GM06990 (cell line): ENCODE results near the gene MYO19.
"Not testable (repeated sequence)": the region's sequence is repeated elsewhere in the genome, so short reads cannot be mapped to it uniquely, and the experiment has no call there.

ENCODE experiments used
- DNase-seq: peaks from one replicate; pipeline ENCODE4 v3.0.0-alpha.2; 2011; ENCODE audit not compliant: insufficient read length; ENCODE audit errors: extremely low read depth
- H3K27me3 ChIP-seq: replicated peaks from 2 replicates; pipeline ENCODE4 v1.6.0; 2011; ENCODE audit warnings: low read length; ENCODE audit not compliant: control insufficient read depth, insufficient read depth
- H3K36me3 ChIP-seq: 2 replicates; pipeline ENCODE4 v1.5.1; 2011; ENCODE audit warnings: low read length; ENCODE audit not compliant: control insufficient read depth, insufficient read depth
- H3K4me3 ChIP-seq: replicated peaks from 2 replicates; pipeline ENCODE4 v1.5.1; 2011; ENCODE audit warnings: low read depth, mild to moderate bottlenecking, control low read depth, low read length
- TF ChIP-seq, protein P1 (sequence below): IDR thresholded peaks from 2 replicates; pipeline ENCODE4 v1.5.1; 2011; ENCODE audit warnings: low read length, control low read depth, mild to moderate bottlenecking, inconsistent platforms; ENCODE audit not compliant: insufficient read depth, poor library complexity, severe bottlenecking

Gene MYO19

DNA sequence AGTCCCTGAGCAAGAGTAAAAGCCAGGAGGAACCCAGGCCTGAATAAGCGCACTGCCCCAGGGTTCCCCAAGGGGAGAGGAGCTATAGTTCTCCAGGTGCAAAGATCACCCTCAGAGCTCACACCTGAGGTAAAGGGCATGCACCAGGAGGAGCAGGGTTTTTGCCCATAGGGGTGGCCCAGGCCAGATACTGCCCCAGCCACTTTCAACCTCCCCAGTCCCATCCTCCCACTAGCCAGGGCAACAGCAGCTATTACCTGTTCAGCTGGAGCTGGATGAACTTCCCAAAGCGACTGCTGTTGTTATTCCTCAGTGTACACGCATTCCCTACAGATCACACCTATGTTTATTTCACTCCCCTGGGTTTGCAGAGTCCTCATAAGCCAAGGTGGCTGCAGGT, 19.8 kb downstream of the MYO19 start:
- TF ChIP-seq, protein P1, sequence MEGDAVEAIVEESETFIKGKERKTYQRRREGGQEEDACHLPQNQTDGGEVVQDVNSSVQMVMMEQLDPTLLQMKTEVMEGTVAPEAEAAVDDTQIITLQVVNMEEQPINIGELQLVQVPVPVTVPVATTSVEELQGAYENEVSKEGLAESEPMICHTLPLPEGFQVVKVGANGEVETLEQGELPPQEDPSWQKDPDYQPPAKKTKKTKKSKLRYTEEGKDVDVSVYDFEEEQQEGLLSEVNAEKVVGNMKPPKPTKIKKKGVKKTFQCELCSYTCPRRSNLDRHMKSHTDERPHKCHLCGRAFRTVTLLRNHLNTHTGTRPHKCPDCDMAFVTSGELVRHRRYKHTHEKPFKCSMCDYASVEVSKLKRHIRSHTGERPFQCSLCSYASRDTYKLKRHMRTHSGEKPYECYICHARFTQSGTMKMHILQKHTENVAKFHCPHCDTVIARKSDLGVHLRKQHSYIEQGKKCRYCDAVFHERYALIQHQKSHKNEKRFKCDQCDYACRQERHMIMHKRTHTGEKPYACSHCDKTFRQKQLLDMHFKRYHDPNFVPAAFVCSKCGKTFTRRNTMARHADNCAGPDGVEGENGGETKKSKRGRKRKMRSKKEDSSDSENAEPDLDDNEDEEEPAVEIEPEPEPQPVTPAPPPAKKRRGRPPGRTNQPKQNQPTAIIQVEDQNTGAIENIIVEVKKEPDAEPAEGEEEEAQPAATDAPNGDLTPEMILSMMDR, result no peak
- Histone ChIP-seq H3K36me3 (peaks cover 21% of the 10 kb centered on the region), H3K27me3 (no peaks in the 10 kb centered on the region), H3K4me3 (no peak overlapping the region)
- no peak for DNase-seq

DNA sequence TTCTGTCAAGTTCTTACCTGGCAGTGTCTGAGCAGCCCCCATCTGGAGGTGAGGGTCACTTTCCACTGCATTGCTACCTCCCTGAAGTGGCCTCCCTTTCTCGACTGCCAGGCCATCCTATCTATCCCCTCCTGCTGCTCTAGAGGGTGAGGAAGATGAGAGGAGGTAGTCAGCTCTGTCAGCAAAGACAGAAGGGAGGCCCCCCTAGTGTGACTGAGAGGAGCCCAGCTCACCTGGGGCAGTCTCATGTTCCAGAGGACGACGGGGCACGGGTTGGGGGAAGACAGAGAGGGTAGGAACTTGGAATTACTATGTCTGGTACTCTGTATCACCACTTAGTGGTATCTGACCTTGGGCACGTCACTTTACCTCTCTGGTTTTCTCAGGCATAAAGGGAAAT, 22.0 kb downstream of the MYO19 start:
- DNase-seq, result no peak
- TF ChIP-seq, protein P1, result no peak
- Histone ChIP-seq H3K36me3 (peaks cover 32% of the 10 kb centered on the region), H3K4me3 (no peak overlapping the region), H3K27me3 (no peaks in the 10 kb centered on the region)

DNA sequence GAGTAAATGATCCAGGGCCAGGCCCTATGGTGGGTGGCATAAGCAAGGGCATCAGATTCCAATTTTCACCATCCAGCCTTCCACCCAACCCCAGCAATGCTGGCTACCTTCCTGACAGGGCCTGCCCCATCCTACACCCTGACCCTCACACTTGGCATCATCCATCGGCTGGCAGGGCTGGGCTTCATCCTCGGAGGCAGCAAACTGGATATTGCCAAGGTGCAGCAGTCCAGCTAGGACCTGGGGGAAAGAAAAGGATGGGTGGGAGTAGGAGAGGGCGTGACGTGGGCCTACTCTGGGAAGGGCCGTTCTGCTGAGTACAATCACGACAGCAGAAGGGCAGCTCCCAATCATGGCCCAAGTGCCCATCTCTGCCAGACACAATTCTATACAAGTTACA, 23.5 kb downstream of the MYO19 start:
- no peaks in the 10 kb centered on the region for H3K27me3 ChIP-seq
- TF ChIP-seq, protein P1, result no peak
- DNase-seq, result no peak
- H3K36me3 ChIP-seq, result peaks cover 39% of the 10 kb centered on the region
- H3K4me3 ChIP-seq, result no peak overlapping the region

DNA sequence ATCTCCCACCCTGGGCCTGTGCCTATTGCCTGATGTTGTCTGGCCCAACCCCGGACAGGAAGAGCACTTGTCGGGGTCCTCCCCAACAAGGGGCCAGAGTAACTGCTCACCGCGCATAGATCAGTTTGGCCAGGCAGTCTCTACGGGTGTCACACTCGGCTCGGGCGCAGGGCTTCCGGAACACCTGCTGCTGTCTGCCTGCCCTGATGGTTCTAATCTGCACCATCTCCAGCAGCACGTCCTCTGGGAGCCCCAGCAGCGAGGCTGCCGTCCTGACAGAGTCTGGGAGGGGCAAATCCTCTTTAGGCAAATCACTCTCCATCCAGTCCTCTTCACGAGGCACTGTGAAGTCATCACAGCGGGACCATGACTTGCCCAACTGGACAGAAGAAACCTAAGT, 24.0 kb downstream of the MYO19 start:
- DNase-seq, result no peak
- TF ChIP-seq, protein P1, result no peak
- Histone ChIP-seq H3K4me3 (no peak overlapping the region), H3K27me3 (no peaks in the 10 kb centered on the region), H3K36me3 (peaks cover 36% of the 10 kb centered on the region)

DNA sequence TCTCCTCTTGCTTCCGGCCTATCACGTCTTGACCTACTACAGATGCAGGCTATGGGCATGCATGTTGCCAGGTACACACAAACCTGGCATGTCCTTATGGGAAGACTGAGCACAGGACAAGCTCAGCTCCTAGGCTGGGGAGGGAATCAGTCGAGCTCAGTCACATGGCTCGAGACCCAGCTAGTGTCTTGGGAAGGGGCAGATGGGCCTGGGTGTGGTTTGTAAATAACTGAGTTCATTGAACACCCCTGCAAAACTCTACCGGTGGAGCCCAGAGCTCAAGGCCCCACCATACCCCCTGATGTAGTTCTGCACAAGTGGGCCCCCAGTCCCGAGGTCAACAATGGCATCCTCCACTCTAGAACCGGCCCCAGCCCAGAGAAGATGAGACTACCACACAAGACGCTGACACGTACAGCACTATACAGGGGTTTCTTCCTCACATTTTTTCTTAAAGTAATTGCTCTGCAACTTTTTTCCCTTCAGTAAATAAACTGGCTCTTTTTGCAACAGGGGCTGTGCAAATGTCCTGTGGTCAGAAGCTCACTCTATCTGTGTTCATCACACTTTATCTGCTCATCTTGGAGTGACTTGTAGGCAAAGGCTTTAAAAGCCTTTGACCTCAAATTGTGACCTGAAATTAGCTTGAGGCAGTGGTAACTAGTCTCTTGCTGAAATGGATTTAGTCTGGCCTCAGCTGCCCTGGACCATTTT, 25.2 kb downstream of the MYO19 start:
- no peaks in the 10 kb centered on the region for H3K27me3 ChIP-seq
- H3K36me3 ChIP-seq, result peaks cover 40% of the 10 kb centered on the region
- TF ChIP-seq, protein P1, result no peak
- H3K4me3 ChIP-seq, result no peak overlapping the region
- DNase-seq, result no peak

DNA sequence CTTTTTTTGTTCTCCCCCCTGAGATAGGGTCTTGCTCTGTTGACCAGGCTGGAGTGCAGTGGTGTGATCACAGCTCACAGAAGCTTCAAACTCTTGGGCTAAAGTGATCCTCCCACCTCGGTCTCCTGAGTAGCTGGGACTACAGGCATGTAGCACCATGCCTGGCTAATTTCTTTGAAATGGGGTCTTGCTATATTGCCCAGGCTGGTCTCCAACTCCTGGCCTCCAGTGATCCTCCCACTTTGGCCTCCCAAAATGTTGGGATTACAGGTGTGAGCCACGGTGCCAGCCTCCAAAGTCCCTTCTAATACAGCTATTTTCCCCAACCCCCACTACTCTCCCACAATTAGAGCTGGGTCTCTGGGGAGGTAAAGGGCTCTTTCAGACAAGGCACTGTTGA, 26.2 kb downstream of the MYO19 start:
- H3K36me3 ChIP-seq, result peaks cover 48% of the 10 kb centered on the region

More for the DNA sequence above, 26.2 kb downstream of the MYO19 start:
- H3K4me3 ChIP-seq, DNase-seq, H3K27me3 ChIP-seq: not testable (repeated sequence)
